GM23338 (cell line): ENCODE data around the gene VEGFB. TPM values are rescaled to one million over a fixed set of nuclear protein-coding genes. Genes with fewer than 3 reads are reported as not detected.
A peak's percentile ranks its signal among the peaks of the same experiment; 100 is the strongest.
"Not testable (repeated sequence)": the region's sequence is repeated elsewhere in the genome, so short reads cannot be mapped to it uniquely, and the experiment has no call there.

Experiments
- ATAC-seq: fragments of 200-7000 bp; cut with Tn5 transposase; 3 replicates; pipeline ENCODE4 v1.9.1; 2020
- DNase-seq: peaks from one replicate; pipeline ENCODE4 v3.0.0-alpha.2; 2015; ENCODE audit warnings: low spot score
- H2AFZ ChIP-seq: fragments of 200-600 bp; sonication (generic); 2 replicates; pipeline ENCODE4 v1.8.0; 2016; ENCODE audit warnings: antibody characterized with exemption, mild to moderate bottlenecking, moderate library complexity
- H3F3A ChIP-seq: fragments of 200-600 bp; sonication (generic); replicated peaks from 2 replicates; pipeline ENCODE4 v1.8.0; 2017; ENCODE audit warnings: antibody characterized with exemption, mixed run types, low read depth
- H3K27ac ChIP-seq: fragments of 200-600 bp; sonication (generic); 2 replicates; pipeline ENCODE4 v1.6.1; 2016; ENCODE audit warnings: low read depth
- H3K27me3 ChIP-seq: fragments of 200-600 bp; sonication (generic); 2 replicates; pipeline ENCODE4 v1.8.0; 2016; ENCODE audit warnings: mild to moderate bottlenecking, mixed run types, moderate library complexity; ENCODE audit not compliant: insufficient read depth
- H3K36me3 ChIP-seq: fragments of 200-600 bp; sonication (generic); 2 replicates; pipeline ENCODE4 v1.8.0; 2016; ENCODE audit warnings: mild to moderate bottlenecking; ENCODE audit not compliant: insufficient read depth
- H3K4me1 ChIP-seq: fragments of 200-600 bp; sonication (generic); 2 replicates; pipeline ENCODE4 v1.8.0; 2016; ENCODE audit warnings: mild to moderate bottlenecking, moderate library complexity; ENCODE audit not compliant: insufficient read depth
- H3K4me2 ChIP-seq: fragments of 200-600 bp; sonication (generic); 2 replicates; pipeline ENCODE4 v1.7.1; 2017; ENCODE audit warnings: mixed run types
- H3K4me3 ChIP-seq: fragments of 200-600 bp; sonication (generic); 2 replicates; pipeline ENCODE4 v1.6.1; 2016; ENCODE audit warnings: mixed run types
- H3K79me2 ChIP-seq: fragments of 200-600 bp; sonication (generic); replicated peaks from 2 replicates; pipeline ENCODE4 v1.8.0; 2017; ENCODE audit warnings: mild to moderate bottlenecking; ENCODE audit not compliant: insufficient read depth
- H3K9me2 ChIP-seq: fragments of 200-600 bp; sonication (generic); 2 replicates; pipeline ENCODE4 v1.8.0; 2017; ENCODE audit not compliant: insufficient read depth
- H4K20me1 ChIP-seq: fragments of 200-600 bp; sonication (generic); replicated peaks from 2 replicates; pipeline ENCODE4 v1.8.0; 2017; ENCODE audit warnings: mild to moderate bottlenecking; ENCODE audit not compliant: insufficient read depth
- H3K27ac Mint-ChIP-seq: 2 replicates; pipeline ENCODE4 v1.8.0; 2020; ENCODE audit warnings: inconsistent platforms, mild to moderate bottlenecking, moderate library complexity, mixed read lengths
- H3K27me3 Mint-ChIP-seq: 3 replicates; pipeline ENCODE4 v1.8.0; 2022; ENCODE audit warnings: low read depth, mild to moderate bottlenecking, moderate library complexity, mixed read lengths, inconsistent platforms; ENCODE audit not compliant: insufficient read depth, poor library complexity
- H3K36me3 Mint-ChIP-seq: 3 replicates; pipeline ENCODE4 v1.8.0; 2021; ENCODE audit warnings: low read depth, mild to moderate bottlenecking, inconsistent platforms, moderate library complexity, mixed read lengths
- H3K4me1 Mint-ChIP-seq: 3 replicates; pipeline ENCODE4 v1.8.0; 2020; ENCODE audit warnings: mild to moderate bottlenecking, inconsistent platforms, mixed read lengths
- H3K4me3 Mint-ChIP-seq: 3 replicates; pipeline ENCODE4 v1.8.0; 2021; ENCODE audit warnings: moderate library complexity, mild to moderate bottlenecking, inconsistent platforms, mixed read lengths
- H3K9me3 Mint-ChIP-seq: 3 replicates; pipeline ENCODE4 v1.8.0; 2020; ENCODE audit warnings: moderate library complexity, mild to moderate bottlenecking, inconsistent platforms, mixed read lengths
- CREB1 ChIP-seq: fragments of 250-450 bp; sonication (Bioruptor Pico); IDR thresholded peaks from 2 replicates; pipeline ENCODE4 v1.5.0; 2020; ENCODE audit warnings: low read depth, mild to moderate bottlenecking, moderate library complexity
- ETS1 ChIP-seq: IDR thresholded peaks from 2 replicates; pipeline ENCODE4 v1.6.1; 2016; ENCODE audit warnings: antibody characterized with exemption
- NANOG ChIP-seq: IDR thresholded peaks from 2 replicates; pipeline ENCODE4 v1.6.1; 2016; ENCODE audit warnings: antibody characterized with exemption, borderline replicate concordance
- POLR2AphosphoS5 ChIP-seq: IDR thresholded peaks from 2 replicates; pipeline ENCODE4 v1.6.1; 2016; ENCODE audit warnings: antibody characterized with exemption, low read depth
- REST ChIP-seq: IDR thresholded peaks from one replicate; pipeline ENCODE4 v1.6.1; 2018; ENCODE audit warnings: antibody characterized with exemption; ENCODE audit not compliant: unreplicated experiment
- polyA plus RNA-seq: library from polyadenylated mRNA; unstranded; fragments of >200 nt; fragmentation: Nextera tagmentation; extraction: Ambion mirVana; gene quantifications from 2 replicates; pipeline ENCODE4 v1.2.1, GENCODE V29; 2016
- total RNA-seq: library from RNA; depleted of rRNA; stranded (reverse); fragments of >200 nt; shearing (Covaris generic); gene quantifications from 2 replicates; pipeline ENCODE4 v1.2.3, GENCODE V29; 2014

VEGFB gene
- total and polyA plus RNA-seq, 2 experiments from 2014 or later, result 20.8 to 25.8 TPM

GRCh38 chr11:64245797-64246620 lies 11.6 kb downstream of the VEGFB start (continued):
- TF ChIP-seq ETS1, result no peak
- TF ChIP-seq NANOG, result no peak

- H3K9me3 Mint-ChIP-seq, ATAC-seq, DNase-seq, H3K27ac ChIP-seq, H3K36me3 ChIP-seq, H3K9me2 ChIP-seq, H3K27ac Mint-ChIP-seq, H4K20me1 ChIP-seq, H3K27me3 ChIP-seq, H2AFZ ChIP-seq: not testable (repeated sequence)
- peak overlapping the region; percentile 88; the same call in 2 of the 3 replicates for H3K4me3 Mint-ChIP-seq
- peaks cover 36% of the 10 kb centered on the region for H3K27me3 Mint-ChIP-seq
- peaks cover 47% of the 10 kb centered on the region for H3K4me1 Mint-ChIP-seq
- Histone ChIP-seq H3K4me1 (peaks cover 44% of the 10 kb centered on the region), H3K4me2 (peak overlapping the region; percentile 93; the same call in 1 of the 2 replicates), H3F3A (peaks cover 51% of the 10 kb centered on the region), H3K79me2 (peaks cover 26% of the 10 kb centered on the region), H3K4me3 (peak overlapping the region; percentile 99)
- peaks cover 17% of the 10 kb centered on the region for H3K36me3 Mint-ChIP-seq
These were observed 12.2 kb downstream of the VEGFB start for GRCh38 chr11:64246621-64246870.

DNA sequence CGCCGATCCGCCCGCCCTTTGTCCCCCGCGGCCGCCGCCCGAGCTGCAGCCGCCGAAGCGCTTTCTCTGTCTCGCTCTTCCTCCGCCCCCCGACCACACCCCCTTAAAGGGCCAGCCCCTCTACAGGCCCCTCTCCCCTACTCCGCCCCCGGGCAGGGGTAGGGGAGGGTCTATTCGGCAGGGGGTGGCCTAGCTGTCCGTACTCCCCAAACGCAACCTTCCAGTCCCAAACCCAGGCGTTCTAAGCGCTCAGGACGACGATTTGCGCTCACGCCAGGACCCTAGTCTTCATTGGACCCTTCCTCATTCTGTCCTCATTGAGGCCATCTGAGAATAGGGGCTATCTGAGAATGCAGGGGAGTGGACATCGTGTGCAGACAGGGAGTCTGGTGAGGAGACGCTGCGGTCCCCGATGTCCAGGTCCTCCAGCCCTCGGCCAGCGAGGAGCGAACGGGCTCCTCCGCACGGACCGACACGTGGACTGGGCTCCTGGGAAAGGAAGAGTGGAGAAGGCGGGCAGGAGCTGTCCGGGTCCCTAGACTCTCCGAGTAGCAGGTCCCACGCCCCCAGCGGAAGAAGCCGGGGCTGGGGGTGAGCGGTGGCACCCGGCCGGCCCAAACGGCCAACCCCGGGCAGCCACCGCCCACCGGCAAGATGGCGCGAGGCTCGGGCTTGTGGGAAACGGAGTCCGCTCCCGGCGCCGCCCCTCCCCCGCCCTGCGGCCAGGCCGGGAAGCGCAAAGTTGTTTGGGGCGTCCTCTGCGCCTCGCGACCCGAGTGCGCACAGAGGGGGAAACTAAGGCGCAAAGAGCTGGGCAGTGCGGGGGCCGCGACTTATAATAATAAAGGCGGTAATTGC lies 12.7 kb downstream of the VEGFB start, which contains the start of gene PPP1R14B:
Gene PPP1R14B, minus strand, starts transcription at position 73 of the 858 bp plus-strand sequence. CDS start 270 bp downstream, outside the sequence.
- Histone ChIP-seq H3K4me1 (peaks cover 44% of the 10 kb centered on the region), H3F3A (peaks cover 51% of the 10 kb centered on the region), H2AFZ (peak within 1 kb of the TSS; percentile 88), H3K36me3 (no peaks in the 10 kb centered on the region), H3K9me2 (no peaks in the 10 kb centered on the region), H3K27me3 (no peaks in the 10 kb centered on the region), H3K4me3 (peak within 1 kb of the TSS; percentile 100), H3K79me2 (peaks cover 31% of the 10 kb centered on the region), H3K27ac (peak within 1 kb of the TSS; percentile 95), H3K4me2 (peak within 1 kb of the TSS; percentile 100), H4K20me1 (no peaks in the 10 kb centered on the region; the same call in 1 of the 2 replicates)
- peak within 1 kb of the TSS; percentile 95 for H3K27ac Mint-ChIP-seq
- DNase-seq (peak; percentile 95), ATAC-seq (peak; percentile 48)
- no peaks in the 10 kb centered on the region for H3K9me3 Mint-ChIP-seq
- H3K36me3 Mint-ChIP-seq, result peaks cover 17% of the 10 kb centered on the region
- peaks cover 38% of the 10 kb centered on the region for H3K27me3 Mint-ChIP-seq
- peaks cover 47% of the 10 kb centered on the region for H3K4me1 Mint-ChIP-seq
- peak within 1 kb of the TSS; percentile 88 for H3K4me3 Mint-ChIP-seq
- TF ChIP-seq ETS1 (0 out of 2 replicates have a peak, but pooled peaks have one; percentile 63), POLR2AphosphoS5 (peak; percentile 59), REST (no peak), CREB1 (CRISPR knock-in tag) (no peak; the same call in 1 of the 2 replicates)
